Measurements from ENCODE around the gene ZNF429. TPM values are rescaled to one million over a fixed set of nuclear protein-coding genes. Genes with fewer than 3 reads are reported as not detected.
A peak's percentile ranks its signal among the peaks of the same experiment; 100 is the strongest.
"Not testable (repeated sequence)": the region's sequence is repeated elsewhere in the genome, so short reads cannot be mapped to it uniquely, and the experiment has no call there.

Gene ZNF429
- total and polyA plus RNA-seq, 4 donors = 5.8 to 14.3 (median 7.7) TPM

DNA sequence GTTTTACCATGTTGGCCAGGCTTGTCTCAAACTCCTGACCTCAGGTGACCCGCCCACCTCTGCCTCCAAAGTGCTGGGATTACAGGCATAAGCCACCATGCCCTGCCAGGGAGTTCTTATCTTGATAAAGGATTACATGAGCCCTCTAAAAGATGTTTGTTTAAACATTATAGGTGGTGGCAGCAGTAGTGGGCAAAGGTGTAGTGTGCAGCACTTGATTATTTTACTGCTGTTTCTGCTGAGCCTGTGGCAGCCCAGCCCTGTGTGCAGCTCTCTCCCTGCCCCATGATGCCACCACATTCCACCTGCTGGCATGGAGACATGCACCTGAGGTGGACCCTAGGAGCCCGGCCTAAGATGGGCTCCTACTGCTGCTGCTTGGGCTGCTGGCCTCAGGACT lies 54.0 kb downstream of the ZNF429 start:
- no peak overlapping the region for H3K27ac ChIP-seq (ENCODE audit: low read depth in 1 of 2, low read length in 2 of 2)
- no peaks in the 10 kb centered on the region for H3K27me3 ChIP-seq (ENCODE audit: control insufficient read depth in 1 of 2, insufficient read depth in 2 of 2, low read length in 1 of 2)
- H3K4me3 ChIP-seq (ENCODE audit: low read length in 2 of 2) = no peak overlapping the region
- no peak for ATAC-seq (ENCODE audit: low FRiP score)
- intact Hi-C loops (cut with DNase I) = no loop called here
- H3K9me3 ChIP-seq (ENCODE audit: control insufficient read depth, low read length) = peaks cover 3% of the 10 kb centered on the region
- H3K36me3 ChIP-seq (ENCODE audit: control insufficient read depth in 1 of 2, insufficient read depth in 2 of 2, low read length in 1 of 2) = no peaks in the 10 kb centered on the region
- 87% methylated on average over 2 of the region's 2 CpGs for WGBS, 2 donors
- H3K4me1 ChIP-seq (ENCODE audit: control insufficient read depth in 1 of 2, insufficient read depth in 2 of 2, low read length in 2 of 2) = no peaks in the 10 kb centered on the region
- no peak for DNase-seq

DNA sequence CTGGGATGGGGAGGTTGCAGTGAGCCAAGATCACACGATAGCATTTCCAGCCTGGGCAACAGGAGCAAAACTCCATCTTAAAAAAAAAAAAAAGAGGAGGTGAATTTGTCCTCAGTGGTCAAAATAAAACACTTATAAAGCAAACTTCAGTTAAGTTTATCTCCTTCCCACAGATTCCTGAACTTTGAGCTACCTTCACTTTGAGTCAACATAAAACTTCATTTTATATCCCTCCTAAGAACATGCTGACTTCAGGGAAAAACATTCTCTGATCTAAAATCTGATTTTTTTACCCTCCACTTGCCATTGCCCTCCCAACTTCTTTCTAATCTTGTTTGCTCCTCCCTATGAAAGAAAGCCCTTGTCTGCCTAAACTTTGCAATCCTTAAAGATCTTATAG lies 59.0 kb downstream of the ZNF429 start:
- Histone ChIP-seq H3K4me1 (ENCODE audit: control insufficient read depth in 1 of 2, insufficient read depth in 2 of 2, low read length in 2 of 2) (no peaks in the 10 kb centered on the region), H3K9me3 (ENCODE audit: control insufficient read depth, low read length) (peaks cover 2% of the 10 kb centered on the region), H3K27me3 (ENCODE audit: control insufficient read depth in 1 of 2, insufficient read depth in 2 of 2, low read length in 1 of 2) (no peaks in the 10 kb centered on the region), H3K4me3 (ENCODE audit: low read length in 2 of 2) (no peak overlapping the region), H3K27ac (ENCODE audit: low read depth in 1 of 2, low read length in 2 of 2) (no peak overlapping the region), H3K36me3 (ENCODE audit: control insufficient read depth in 1 of 2, insufficient read depth in 2 of 2, low read length in 1 of 2) (no peaks in the 10 kb centered on the region)
- intact Hi-C loops (cut with DNase I) = no loop called here
- no peak for DNase-seq
- no peak for ATAC-seq (ENCODE audit: low FRiP score)
- WGBS, 2 donors = 63 to 81% methylated on average over 1 of the region's 1 CpG

DNA sequence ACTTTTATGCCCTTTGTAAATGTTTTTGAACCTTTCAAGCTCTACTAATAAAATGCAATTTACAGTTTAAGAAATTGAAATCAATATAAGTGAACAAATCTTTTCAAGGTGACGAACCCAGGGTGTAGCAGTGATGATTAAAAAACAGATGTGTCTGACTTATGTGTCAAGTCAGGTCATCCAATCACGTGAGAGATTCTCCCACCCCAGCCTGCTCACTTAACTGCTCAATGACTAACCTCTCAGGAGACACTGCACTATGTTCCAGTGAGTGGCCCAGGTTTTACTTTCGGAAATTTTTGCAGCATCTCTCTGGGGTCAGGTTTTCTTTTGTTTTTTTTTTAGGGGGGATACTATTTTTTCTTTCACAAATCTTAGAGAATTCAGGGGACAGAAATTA lies 60.7 kb downstream of the ZNF429 start:
- H3K27me3 ChIP-seq (ENCODE audit: control insufficient read depth in 1 of 2, insufficient read depth in 2 of 2, low read length in 1 of 2) = no peaks in the 10 kb centered on the region
- no peak overlapping the region for H3K27ac ChIP-seq (ENCODE audit: low read depth in 1 of 2, low read length in 2 of 2)
- ATAC-seq (ENCODE audit: low FRiP score) = no peak
- no peak overlapping the region for H3K4me3 ChIP-seq (ENCODE audit: low read length in 2 of 2)
- 62 to 63% methylated on average over 3 of the region's 3 CpGs for WGBS, 2 donors
- no peaks in the 10 kb centered on the region for H3K36me3 ChIP-seq (ENCODE audit: control insufficient read depth in 1 of 2, insufficient read depth in 2 of 2, low read length in 1 of 2)
- no peak for DNase-seq
- H3K9me3 ChIP-seq (ENCODE audit: control insufficient read depth, low read length) = no peaks in the 10 kb centered on the region
- intact Hi-C loops (cut with DNase I) = no loop called here
- H3K4me1 ChIP-seq (ENCODE audit: control insufficient read depth in 1 of 2, insufficient read depth in 2 of 2, low read length in 2 of 2) = no peaks in the 10 kb centered on the region

DNA sequence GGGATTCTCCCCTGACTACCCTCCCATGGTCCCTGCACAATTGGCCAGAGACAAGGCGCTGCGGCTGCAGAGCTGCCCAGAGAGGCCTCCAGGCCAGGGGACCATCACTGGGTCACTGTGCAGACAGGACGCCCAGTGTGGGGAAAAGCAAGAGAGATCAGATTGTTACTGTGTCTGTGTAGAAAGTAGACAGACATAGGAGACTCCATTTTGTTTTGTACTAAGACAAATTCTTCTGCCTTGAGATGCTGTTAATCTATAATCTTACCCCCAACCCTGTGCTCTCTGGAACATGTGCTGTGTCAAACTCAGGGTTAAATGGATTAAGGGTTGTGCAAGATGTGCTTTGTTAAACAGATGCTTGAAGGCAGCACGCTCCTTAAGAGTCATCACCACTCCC lies 62.4 kb downstream of the ZNF429 start:
- intact Hi-C loops (cut with DNase I); ATAC-seq (ENCODE audit: low FRiP score); H3K9me3 ChIP-seq (ENCODE audit: control insufficient read depth, low read length); H3K4me3 ChIP-seq (ENCODE audit: low read length in 2 of 2); H3K27ac ChIP-seq (ENCODE audit: low read depth in 1 of 2, low read length in 2 of 2); H3K27me3 ChIP-seq (ENCODE audit: control insufficient read depth in 1 of 2, insufficient read depth in 2 of 2, low read length in 1 of 2); DNase-seq; H3K4me1 ChIP-seq (ENCODE audit: control insufficient read depth in 1 of 2, insufficient read depth in 2 of 2, low read length in 2 of 2); H3K36me3 ChIP-seq (ENCODE audit: control insufficient read depth in 1 of 2, insufficient read depth in 2 of 2, low read length in 1 of 2): not testable (repeated sequence)
- 71 to 86% methylated on average over 4 of the region's 4 CpGs for WGBS, 2 donors

DNA sequence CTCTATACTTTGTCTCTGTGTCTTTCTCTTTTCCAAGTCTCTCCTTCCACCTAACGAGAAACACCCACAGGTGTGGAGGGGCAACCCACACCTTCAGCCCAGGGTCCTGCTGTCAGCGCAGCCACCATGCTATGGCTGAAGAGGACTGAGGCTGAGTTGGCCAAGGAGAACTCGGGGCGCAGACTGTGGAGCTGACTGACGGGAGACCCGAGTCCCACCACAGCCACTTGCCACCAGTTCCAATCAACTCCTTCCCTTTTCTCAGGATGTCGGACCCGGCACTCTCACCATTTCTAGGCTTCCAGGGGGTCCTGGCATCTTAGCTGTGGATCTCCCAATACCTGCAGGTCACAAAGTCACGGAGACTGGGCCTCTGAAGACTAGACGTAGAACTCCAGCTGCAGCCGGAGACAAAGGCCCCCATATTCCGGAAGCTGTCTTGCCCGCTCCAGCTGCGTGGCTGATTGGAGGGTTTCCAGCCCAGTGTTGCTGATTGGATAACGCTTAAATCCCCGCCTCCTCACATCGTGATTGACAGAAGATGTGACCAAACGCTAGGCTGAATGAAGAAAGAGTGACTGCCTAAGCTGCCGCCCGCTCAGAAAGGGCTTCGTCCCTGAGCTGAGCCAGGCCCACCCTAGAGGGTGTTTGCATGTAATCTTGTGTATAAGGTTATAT lies 63.6 kb downstream of the ZNF429 start:
- H3K27ac ChIP-seq (ENCODE audit: low read depth in 1 of 2, low read length in 2 of 2) = no peak overlapping the region
- no peaks in the 10 kb centered on the region for H3K36me3 ChIP-seq (ENCODE audit: control insufficient read depth in 1 of 2, insufficient read depth in 2 of 2, low read length in 1 of 2)
- ATAC-seq (ENCODE audit: low FRiP score) (peak; percentile 95), DNase-seq (peak; percentile 87 to 94)
- no peaks in the 10 kb centered on the region for H3K27me3 ChIP-seq (ENCODE audit: control insufficient read depth in 1 of 2, insufficient read depth in 2 of 2, low read length in 1 of 2)
- peaks cover 6% of the 10 kb centered on the region for H3K9me3 ChIP-seq (ENCODE audit: control insufficient read depth, low read length)
- H3K4me1 ChIP-seq (ENCODE audit: control insufficient read depth in 1 of 2, insufficient read depth in 2 of 2, low read length in 2 of 2) = no peaks in the 10 kb centered on the region
- WGBS, 2 donors = 45 to 67% methylated on average over 21 of the region's 21 CpGs
- intact Hi-C loops (cut with DNase I) = no loop called here
- H3K4me3 ChIP-seq (ENCODE audit: low read length in 2 of 2) = peak overlapping the region in 1 of 2 donors; percentile 43

DNA sequence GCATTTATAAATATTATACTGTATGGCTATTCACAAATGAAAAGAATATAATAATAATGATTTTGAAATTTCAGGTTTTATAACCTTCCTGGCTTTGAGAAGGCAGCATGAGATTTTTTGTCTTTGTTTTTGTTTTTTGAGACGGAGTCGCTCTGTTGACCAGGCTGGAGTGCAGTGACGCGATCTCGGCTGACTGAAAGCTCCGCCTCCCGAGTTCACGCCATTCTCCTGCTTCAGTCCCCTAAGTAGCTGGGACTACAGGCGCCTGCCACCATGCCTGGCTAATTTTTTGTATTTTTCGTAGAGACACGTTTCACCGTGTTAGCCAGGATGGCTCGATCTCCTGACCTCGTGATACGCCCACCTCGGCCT lies 64.1 kb downstream of the ZNF429 start:
- ATAC-seq (ENCODE audit: low FRiP score) (peak; percentile 73), DNase-seq (peak in 1 of 2 donors; percentile 77)
- H3K9me3 ChIP-seq (ENCODE audit: control insufficient read depth, low read length) = peaks cover 6% of the 10 kb centered on the region
- H3K36me3 ChIP-seq (ENCODE audit: control insufficient read depth in 1 of 2, insufficient read depth in 2 of 2, low read length in 1 of 2) = no peaks in the 10 kb centered on the region
- H3K4me1 ChIP-seq (ENCODE audit: control insufficient read depth in 1 of 2, insufficient read depth in 2 of 2, low read length in 2 of 2) = no peaks in the 10 kb centered on the region
- no peak overlapping the region for H3K4me3 ChIP-seq (ENCODE audit: low read length in 2 of 2)
- H3K27ac ChIP-seq (ENCODE audit: low read depth in 1 of 2, low read length in 2 of 2) = no peak overlapping the region
- intact Hi-C loops (cut with DNase I) = no loop called here
- 67 to 86% methylated on average over 16 of the region's 16 CpGs for WGBS, 2 donors
- H3K27me3 ChIP-seq (ENCODE audit: control insufficient read depth in 1 of 2, insufficient read depth in 2 of 2, low read length in 1 of 2) = no peaks in the 10 kb centered on the region

DNA sequence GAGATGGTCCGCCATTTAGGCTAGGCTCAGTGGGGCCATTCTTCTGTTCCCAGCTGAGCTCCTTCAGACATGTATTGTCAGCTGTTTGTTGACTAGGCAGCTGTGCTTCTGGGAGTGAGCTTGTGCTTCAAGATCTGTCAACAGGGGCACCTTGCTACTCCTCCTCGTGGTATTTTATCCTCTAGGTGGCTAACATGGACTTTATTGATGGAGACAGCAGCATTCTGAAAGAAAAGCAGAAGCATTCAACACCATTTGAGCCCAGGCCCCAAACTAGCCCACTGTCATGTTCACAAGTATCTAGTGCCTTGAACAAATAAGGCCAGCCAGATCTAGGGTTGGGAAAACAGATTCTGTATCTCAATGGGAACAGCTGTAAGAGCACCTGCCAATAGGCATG lies 65.9 kb downstream of the ZNF429 start:
- intact Hi-C loops (cut with DNase I) = no loop called here
- Histone ChIP-seq H3K9me3 (ENCODE audit: control insufficient read depth, low read length) (peaks cover 6% of the 10 kb centered on the region), H3K4me1 (ENCODE audit: control insufficient read depth in 1 of 2, insufficient read depth in 2 of 2, low read length in 2 of 2) (no peaks in the 10 kb centered on the region), H3K27me3 (ENCODE audit: control insufficient read depth in 1 of 2, insufficient read depth in 2 of 2, low read length in 1 of 2) (no peaks in the 10 kb centered on the region), H3K27ac (ENCODE audit: low read depth in 1 of 2, low read length in 2 of 2) (no peak overlapping the region), H3K4me3 (ENCODE audit: low read length in 2 of 2) (no peak overlapping the region), H3K36me3 (ENCODE audit: control insufficient read depth in 1 of 2, insufficient read depth in 2 of 2, low read length in 1 of 2) (no peaks in the 10 kb centered on the region)
- no peak for DNase-seq
- no peak for ATAC-seq (ENCODE audit: low FRiP score)
- 64 to 74% methylated on average over 2 of the region's 2 CpGs for WGBS, 2 donors

DNA sequence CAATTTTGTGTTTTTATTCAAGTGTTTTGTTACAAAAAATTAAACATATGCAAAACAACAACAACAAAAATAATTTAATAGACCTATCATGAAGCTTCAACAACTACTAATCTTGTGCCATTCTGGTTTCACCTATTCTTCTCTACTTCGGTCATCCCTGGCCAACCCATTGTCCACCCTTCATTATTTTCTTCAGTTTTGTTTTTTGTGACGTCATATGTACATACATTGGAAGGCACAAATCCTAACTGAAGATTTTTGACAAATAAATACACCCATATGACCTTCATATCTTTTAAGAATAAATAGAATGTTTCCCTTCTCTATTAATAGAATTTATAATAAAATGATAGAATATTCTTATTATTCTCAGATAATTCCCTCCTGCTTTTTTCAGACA lies 69.2 kb downstream of the ZNF429 start:
- Histone ChIP-seq H3K27ac (ENCODE audit: low read depth in 1 of 2, low read length in 2 of 2) (no peak overlapping the region), H3K9me3 (ENCODE audit: control insufficient read depth, low read length) (peaks cover 11% of the 10 kb centered on the region), H3K36me3 (ENCODE audit: control insufficient read depth in 1 of 2, insufficient read depth in 2 of 2, low read length in 1 of 2) (no peaks in the 10 kb centered on the region), H3K4me3 (ENCODE audit: low read length in 2 of 2) (no peak overlapping the region), H3K27me3 (ENCODE audit: control insufficient read depth in 1 of 2, insufficient read depth in 2 of 2, low read length in 1 of 2) (no peaks in the 10 kb centered on the region), H3K4me1 (ENCODE audit: control insufficient read depth in 1 of 2, insufficient read depth in 2 of 2, low read length in 2 of 2) (no peaks in the 10 kb centered on the region)
- ATAC-seq (ENCODE audit: low FRiP score) (no peak), DNase-seq (no peak)
- whole genome bisulfite sequencing, 2 donors = 53 to 62% methylated on average over 2 of the region's 2 CpGs
- intact Hi-C loops (cut with DNase I) = no loop called here

DNA sequence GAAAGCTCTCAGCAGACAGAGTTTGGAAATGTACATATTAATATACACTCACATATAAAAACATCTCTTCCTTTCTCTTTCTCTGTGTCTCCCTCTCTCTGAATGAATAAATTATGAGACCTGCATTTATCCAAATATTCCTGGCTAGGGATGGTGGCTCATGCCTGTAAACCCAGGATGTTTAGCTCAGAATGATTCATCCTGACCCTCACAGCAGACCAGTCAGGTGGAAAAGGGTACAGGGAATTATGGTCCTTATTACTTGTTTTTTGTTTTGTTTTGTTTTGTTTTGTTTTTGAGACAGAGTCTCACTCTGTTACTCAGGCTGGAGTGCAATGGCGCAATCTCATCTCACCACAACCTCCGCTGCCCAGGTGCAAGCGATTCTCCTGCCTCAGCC lies 71.1 kb downstream of the ZNF429 start:
- H3K27me3 ChIP-seq (ENCODE audit: control insufficient read depth in 1 of 2, insufficient read depth in 2 of 2, low read length in 1 of 2) = peaks cover 0 to 2% of the 10 kb centered on the region in 2 donors
- ATAC-seq (ENCODE audit: low FRiP score) (no peak), DNase-seq (no peak)
- 95 to 98% methylated on average over 3 of the region's 3 CpGs for WGBS, 2 donors
- no peaks in the 10 kb centered on the region for H3K36me3 ChIP-seq (ENCODE audit: control insufficient read depth in 1 of 2, insufficient read depth in 2 of 2, low read length in 1 of 2)
- no peak overlapping the region for H3K4me3 ChIP-seq (ENCODE audit: low read length in 2 of 2)
- intact Hi-C loops (cut with DNase I) = no loop called here
- no peak overlapping the region for H3K27ac ChIP-seq (ENCODE audit: low read depth in 1 of 2, low read length in 2 of 2)
- no peaks in the 10 kb centered on the region for H3K4me1 ChIP-seq (ENCODE audit: control insufficient read depth in 1 of 2, insufficient read depth in 2 of 2, low read length in 2 of 2)
- H3K9me3 ChIP-seq (ENCODE audit: control insufficient read depth, low read length) = peaks cover 8% of the 10 kb centered on the region

Measured in aorta (tissue), 5 donors.